ENCODE measurements around the gene LCE7A.

Gene LCE7A

GRCh38 chr1:152836870-152837269 lies 22.9 kb upstream of the LCE7A start:
- no peak overlapping the region for H3K4me3 ChIP-seq (ENCODE audit: control insufficient read depth, low read depth, low read length)
- TF ChIP-seq CTCF (IDR thresholded peaks at IDR 0.05; ENCODE audit: control insufficient read depth, insufficient read depth, low read depth, low read length, missing control alignments) = no peak
- DNase-seq (ENCODE audit: low read depth) = no peak

- no peak within 1 kb of the TSS for H3K4me3 ChIP-seq (ENCODE audit: control insufficient read depth, low read depth, low read length)
- no peak for DNase-seq (ENCODE audit: low read depth)
- TF ChIP-seq CTCF (IDR thresholded peaks at IDR 0.05; ENCODE audit: control insufficient read depth, insufficient read depth, low read depth, low read length, missing control alignments) = no peak
Observed at GRCh38 chr1:152842556-152842955, 17.2 kb upstream of the LCE7A start, which contains the start of gene LCE6A. TSS of gene LCE6A (plus strand) at chr1:152842856. CDS start at chr1:152843521, 665 bp downstream.

GRCh38 chr1:152855661-152856060 lies 4.1 kb upstream of the LCE7A start:
- DNase-seq (ENCODE audit: low read depth) = no peak
- H3K4me3 ChIP-seq (ENCODE audit: control insufficient read depth, low read depth, low read length) = no peak overlapping the region
- TF ChIP-seq CTCF (IDR thresholded peaks at IDR 0.05; ENCODE audit: control insufficient read depth, insufficient read depth, low read depth, low read length, missing control alignments) = no peak

GRCh38 chr1:152858062-152858461 lies 1.7 kb upstream of the LCE7A start:
- no peak overlapping the region for H3K4me3 ChIP-seq (ENCODE audit: control insufficient read depth, low read depth, low read length)
- no peak for TF ChIP-seq CTCF (IDR thresholded peaks at IDR 0.05; ENCODE audit: control insufficient read depth, insufficient read depth, low read depth, low read length, missing control alignments)
- DNase-seq (ENCODE audit: low read depth) = no peak

- DNase-seq (ENCODE audit: low read depth) = no peak
- TF ChIP-seq CTCF (IDR thresholded peaks at IDR 0.05; ENCODE audit: control insufficient read depth, insufficient read depth, low read depth, low read length, missing control alignments) = no peak
Observed at GRCh38 chr1:152860129-152860528, 333 bp downstream of the LCE7A start.

GRCh38 chr1:152861374-152861773 lies 1.6 kb downstream of the LCE7A start:
- no peak for DNase-seq (ENCODE audit: low read depth)
- no peak for TF ChIP-seq CTCF (IDR thresholded peaks at IDR 0.05; ENCODE audit: control insufficient read depth, insufficient read depth, low read depth, low read length, missing control alignments)
- H3K4me3 ChIP-seq (ENCODE audit: control insufficient read depth, low read depth, low read length) = no peak overlapping the region

More at GRCh38 chr1:152860129-152860528, 333 bp downstream of the LCE7A start:
- no peak overlapping the region for H3K4me3 ChIP-seq (ENCODE audit: control insufficient read depth, low read depth, low read length)

GRCh38 chr1:152864443-152864842 lies 4.6 kb downstream of the LCE7A start:
- TF ChIP-seq CTCF (IDR thresholded peaks at IDR 0.05; ENCODE audit: control insufficient read depth, insufficient read depth, low read depth, low read length, missing control alignments) = no peak
- no peak for DNase-seq (ENCODE audit: low read depth)

More at GRCh38 chr1:152864443-152864842, 4.6 kb downstream of the LCE7A start:
- no peak overlapping the region for H3K4me3 ChIP-seq (ENCODE audit: control insufficient read depth, low read depth, low read length)

Measured in AG09309 (cell line).